NK-92 treated with Interleukin-12 subunit alpha and Interleukin-12 subunit beta, amount 100 ng/mL, for 24 hours (cell line): ENCODE measurements around the gene MCM3AP.
A peak's percentile ranks its signal among the peaks of the same experiment; 100 is the strongest.
"Not testable (repeated sequence)": the region's sequence is repeated elsewhere in the genome, so short reads cannot be mapped to it uniquely, and the experiment has no call there.

Experiments
- DNase-seq: peaks from one replicate; lab custom pipeline; 2025; lab: John Stamatoyannopoulos, UW

Gene MCM3AP

DNA sequence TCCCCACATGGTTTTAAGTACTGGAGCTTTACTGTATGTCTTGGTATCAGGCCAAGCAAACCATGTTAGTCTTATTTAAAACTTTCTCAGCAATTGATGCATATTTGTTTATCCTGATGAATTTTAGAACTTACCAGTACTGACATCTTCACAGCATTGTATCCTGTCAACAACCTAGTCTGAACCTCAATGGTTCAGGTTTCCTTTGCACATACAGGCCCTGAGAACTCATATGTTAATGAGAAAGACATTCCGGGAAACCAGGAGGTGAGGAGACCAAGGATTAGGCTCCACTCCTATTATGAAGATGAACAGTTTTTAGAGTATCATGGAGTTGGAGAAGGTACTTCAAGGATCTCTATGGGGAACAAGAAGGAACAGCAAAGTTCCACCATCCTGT lies 43.8 kb downstream of the MCM3AP start:
- DNase-seq = not testable (repeated sequence)

GRCh38 chr21:46239817-46240325 lies 45.5 kb downstream of the MCM3AP start:
- no peak for DNase-seq

- no peak for DNase-seq
Observed at GRCh38 chr21:46237474-46237873, 47.9 kb downstream of the MCM3AP start.

- DNase-seq = no peak
Observed at GRCh38 chr21:46234436-46234950, 50.9 kb downstream of the MCM3AP start.

- DNase-seq = no peak
Observed at GRCh38 chr21:46229923-46230260, 55.5 kb downstream of the MCM3AP start.

GRCh38 chr21:46229133-46229922 lies 56.1 kb downstream of the MCM3AP start:
- DNase-seq = no peak

- DNase-seq = peak; percentile 96
Observed at GRCh38 chr21:46228345-46229051, 56.9 kb downstream of the MCM3AP start, which contains the start of gene LSS. LSS (minus strand) TSS chr21:46228774; CDS start chr21:46228745, 29 bp downstream.

DNA sequence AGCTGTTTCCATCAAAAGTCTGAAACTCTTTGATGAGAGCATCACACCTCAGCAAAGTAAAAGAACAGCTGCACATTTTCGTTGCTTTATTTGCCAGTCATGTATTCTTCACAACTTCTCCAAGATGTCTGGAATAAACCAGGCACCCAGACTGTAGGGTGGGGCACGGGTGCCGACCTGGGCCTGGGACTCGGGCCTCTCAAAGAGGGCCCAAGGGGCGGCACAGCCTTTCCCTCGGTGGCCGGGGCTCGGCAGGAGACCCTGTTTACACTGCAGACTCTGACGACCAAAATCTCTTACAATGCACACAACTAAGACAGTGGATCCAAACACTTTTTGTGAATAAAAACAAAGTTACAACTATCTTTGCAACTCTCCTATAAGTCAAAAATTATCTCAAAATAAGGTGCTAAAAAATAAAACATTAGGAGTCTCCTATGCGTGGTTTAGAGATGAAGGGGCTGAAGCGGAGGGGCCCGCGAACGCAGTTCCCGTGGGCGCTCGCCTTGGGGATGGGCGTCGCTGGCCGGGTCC lies 57.5 kb downstream of the MCM3AP start:
- DNase-seq = no peak

DNA sequence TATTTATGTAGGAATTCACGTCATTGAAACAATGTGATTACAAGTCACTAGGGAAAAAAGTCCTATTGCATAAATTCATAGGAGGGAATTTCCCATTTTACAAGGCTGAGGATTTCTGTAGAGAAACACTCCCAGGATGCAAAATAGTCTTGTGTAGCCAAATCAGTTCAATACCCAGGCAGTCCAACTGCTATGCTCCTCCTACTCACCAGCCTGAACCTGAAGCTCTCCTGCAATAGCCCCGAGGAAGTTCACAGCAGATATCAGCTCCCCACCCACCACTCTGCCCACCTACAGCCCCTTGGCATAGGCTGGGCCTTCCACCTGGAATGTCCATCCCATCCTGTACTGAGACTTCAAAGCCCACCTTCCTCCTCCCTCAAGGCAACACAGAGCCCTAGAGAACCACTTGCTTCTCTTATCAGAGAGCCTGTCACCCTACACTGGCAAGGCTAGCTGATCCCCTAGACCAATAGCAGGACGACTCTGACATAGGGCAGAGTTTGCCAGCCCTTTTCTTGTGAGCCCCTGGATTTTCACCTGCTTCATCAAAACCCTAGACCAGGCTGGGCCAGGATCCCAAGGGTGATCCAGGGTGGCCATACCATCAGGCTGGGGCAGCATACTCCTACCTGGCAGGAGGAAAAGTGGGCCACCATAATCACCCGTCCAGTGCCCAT lies 58.4 kb downstream of the MCM3AP start:
- no peak for DNase-seq

DNA sequence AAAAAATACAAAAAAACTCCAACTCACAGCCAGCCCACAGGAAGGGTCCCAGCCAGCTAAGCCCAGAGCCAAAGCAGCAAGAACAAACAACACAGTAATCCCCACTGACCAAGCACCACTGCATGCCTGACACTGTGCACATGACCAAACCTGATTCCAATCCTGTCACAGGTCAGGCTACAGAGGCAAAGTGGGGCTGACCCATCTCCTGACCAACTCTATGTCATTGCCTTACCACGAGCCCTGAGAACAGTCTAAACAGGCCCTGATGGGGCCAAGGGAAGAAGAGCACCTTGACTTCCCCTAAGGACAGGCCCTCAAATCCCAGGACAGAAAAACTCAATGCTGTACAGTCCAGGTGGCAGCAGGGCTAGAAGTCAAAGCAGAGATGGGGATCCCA lies 59.3 kb downstream of the MCM3AP start:
- DNase-seq = no peak

- not testable (repeated sequence) for DNase-seq
Observed at GRCh38 chr21:46223661-46224060, 61.8 kb downstream of the MCM3AP start.

- DNase-seq = no peak
Observed at GRCh38 chr21:46223217-46223616, 62.2 kb downstream of the MCM3AP start.

DNA sequence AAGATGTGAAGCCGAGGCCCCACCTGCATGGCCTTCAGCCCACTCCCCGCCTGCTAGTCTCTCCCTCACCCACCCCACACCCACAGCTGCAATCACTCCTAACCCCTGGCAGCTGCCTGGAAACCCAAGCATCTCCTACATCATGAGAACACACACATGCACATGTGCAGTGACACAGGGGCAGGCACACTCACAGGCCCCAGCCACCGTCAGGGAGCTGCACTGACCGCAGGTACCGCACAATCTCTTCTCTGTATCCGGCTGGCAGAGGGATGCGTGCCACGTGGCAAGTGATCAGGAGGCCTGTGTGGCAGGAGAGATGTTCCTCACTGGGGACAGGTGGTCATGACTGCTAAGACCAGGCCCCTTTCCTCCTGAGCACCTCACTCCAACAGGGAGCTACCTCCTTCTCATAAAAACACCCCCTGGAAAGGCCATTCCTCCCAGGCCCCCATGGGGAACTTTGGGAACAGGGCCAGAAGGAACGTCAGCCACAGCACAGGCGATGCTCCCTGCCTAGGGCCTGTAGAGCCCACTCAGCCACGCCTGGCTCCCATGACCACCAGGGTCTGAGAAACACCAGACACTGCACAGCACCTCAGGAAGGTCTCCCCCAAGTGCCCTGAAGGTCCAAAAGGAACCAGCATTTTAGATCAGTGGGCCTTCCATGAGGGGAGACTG lies 62.8 kb downstream of the MCM3AP start:
- DNase-seq = no peak

DNA sequence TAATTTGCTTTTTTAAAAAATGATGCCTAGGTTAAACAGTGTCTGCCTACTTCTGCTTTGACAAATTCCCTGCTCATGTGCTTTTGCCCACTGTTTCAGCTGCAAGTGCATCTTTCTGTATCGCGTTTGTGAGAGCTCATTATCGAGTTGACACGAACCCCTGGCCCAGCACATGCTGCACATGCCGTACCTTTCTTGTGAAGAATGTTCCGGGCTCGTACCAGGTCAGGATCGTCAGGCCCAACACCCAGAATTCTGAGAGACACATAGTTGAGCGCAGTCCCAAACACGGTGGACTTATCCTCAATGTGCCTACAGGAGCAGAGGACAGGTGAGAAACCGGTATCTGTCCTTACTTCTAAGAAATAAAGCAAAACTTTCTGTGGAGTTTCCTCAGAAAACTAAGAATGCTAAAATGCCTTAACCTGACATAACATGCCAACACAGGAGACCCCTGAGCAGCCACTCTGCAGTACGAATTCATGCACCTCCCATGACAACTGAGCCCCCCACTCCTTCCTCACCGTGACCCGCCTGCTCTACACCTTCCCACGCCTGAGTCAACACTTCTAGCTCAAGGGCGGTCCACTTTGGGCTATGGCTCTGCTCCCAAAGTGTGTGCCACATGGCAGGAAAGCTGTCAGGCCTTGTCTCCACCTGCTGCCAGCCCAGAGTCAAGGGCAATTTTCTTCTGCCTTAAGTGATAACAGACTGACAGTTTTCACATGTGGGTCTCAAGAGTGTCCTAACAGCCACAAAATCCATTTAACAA lies 63.6 kb downstream of the MCM3AP start:
- DNase-seq = no peak

- DNase-seq = no peak
Observed at GRCh38 chr21:46220847-46221246, 64.6 kb downstream of the MCM3AP start.

GRCh38 chr21:46220275-46220810 lies 65.1 kb downstream of the MCM3AP start:
- DNase-seq = no peak

- DNase-seq = no peak
Observed at GRCh38 chr21:46219591-46220239, 65.7 kb downstream of the MCM3AP start.

DNA sequence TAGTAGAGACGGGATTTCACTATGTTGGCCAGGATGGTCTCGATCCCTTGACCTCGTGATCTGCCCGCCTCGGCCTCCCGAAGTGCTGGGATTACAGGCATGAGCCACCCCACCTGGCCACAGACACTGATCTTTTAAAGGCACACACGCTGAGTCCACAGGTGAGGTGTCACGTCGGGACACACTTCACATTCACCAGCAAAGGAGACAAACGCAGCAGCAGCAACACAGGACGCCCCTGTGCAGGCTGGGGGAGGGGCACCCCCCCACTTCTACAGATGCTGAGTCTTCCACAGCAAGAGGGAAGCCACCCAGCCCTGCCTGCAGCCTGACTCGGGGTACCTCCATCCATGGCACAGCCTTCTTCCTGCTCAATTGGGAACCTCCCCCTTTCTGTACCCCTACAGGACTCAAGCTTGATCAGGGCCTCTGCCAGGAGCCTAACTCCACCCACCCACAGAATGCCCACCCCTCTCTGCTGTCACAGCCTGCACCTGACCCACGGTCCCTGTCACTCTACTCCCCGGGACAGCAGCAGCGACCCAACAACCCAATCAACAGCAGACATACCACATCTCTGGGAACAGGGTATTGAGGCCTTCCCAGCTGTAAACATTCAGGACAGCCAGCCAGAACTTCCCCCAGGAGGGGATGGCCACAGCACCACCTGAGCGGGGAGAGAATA lies 66.4 kb downstream of the MCM3AP start:
- DNase-seq = no peak

- DNase-seq = no peak
Observed at GRCh38 chr21:46217511-46218196, 67.8 kb downstream of the MCM3AP start.
